NAMALWA (cell line): Measurements from ENCODE around the gene RERE.
"Not testable (repeated sequence)": the region's sequence is repeated elsewhere in the genome, so short reads cannot be mapped to it uniquely, and the experiment has no call there.

Experiments
- DNase-seq: peaks from one replicate; pipeline ENCODE4 v3.0.0-alpha.2; 2015; ENCODE audit warnings: low spot score

The RERE gene

DNA sequence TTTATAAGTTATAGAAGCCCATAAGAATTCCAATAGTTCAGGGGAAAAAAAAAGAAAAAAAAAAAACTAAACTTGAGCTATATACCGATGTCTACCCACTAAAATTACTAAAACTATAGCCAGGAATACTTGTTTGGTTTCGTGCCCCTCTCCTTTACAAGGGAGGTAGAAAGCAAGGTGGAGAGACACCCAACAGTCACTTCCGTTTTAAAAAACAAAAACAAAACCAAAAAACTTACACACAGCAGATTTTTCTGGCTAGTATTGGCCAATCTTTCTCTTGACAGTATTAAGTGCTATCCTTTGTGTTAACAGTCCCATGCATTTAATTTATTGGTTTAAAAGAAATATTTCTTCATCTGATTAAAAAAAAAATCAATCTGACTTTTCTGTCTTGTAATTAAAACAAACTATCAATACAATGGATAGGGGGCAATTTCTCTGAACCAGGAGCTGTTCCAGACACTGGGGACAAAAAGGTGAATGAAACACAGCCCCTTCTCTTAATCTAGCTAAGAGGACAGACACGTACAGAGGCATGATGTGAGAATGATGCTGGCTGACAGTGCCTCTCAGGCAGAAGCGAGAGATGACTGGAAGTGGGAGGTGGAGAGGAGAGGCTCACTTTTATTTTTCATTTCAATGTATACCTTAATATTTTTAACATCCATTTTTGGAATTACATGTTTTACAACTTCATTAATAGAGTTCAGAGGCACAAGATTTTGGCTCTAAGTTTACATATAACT, 214.8 kb downstream of the RERE start:
- no peak for DNase-seq

DNA sequence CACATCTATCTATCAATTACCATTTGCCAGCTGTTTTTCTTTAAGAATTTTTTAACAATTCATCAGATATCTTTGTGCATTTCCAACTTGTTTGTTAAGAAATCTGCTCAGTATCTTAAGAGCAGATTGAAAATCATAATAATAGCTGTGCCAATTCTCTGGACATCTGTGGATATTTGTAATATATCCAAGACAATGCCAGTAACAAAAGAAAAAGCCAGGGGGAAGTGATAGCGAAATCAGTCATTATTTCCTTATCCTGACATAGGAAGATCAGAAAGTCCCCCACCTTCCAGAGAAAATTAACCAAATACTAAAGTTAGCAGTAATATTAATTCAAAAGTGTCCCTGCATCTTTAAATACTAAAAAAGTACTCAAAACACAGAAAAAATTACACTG, 217.1 kb downstream of the RERE start:
- no peak for DNase-seq

DNA sequence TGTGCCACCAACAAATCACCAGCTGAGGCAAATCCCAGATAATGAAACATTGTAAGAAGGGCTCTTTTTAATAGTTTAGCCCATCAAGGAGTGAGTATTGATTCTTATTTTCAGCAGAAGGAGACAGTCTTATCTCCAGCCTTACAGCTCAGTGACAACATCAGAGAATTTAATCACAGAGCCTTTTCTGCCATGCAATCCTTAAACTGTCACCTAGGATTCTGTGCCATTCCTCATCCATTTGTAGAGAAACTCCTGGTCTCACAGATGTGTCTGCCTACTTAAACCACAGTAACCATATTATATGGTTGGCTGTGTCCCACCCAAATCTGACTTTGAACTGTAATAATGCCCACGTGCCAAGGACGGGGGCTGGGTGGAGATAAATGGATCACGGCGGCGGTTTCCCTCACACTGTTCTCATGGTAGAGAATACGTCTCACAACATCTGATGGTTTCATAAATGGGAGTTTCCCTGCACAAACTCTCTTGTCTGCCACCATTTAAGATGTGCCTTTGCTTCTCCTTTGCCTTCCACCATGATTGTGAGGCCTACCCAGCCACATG, 217.7 kb downstream of the RERE start:
- no peak for DNase-seq

DNA sequence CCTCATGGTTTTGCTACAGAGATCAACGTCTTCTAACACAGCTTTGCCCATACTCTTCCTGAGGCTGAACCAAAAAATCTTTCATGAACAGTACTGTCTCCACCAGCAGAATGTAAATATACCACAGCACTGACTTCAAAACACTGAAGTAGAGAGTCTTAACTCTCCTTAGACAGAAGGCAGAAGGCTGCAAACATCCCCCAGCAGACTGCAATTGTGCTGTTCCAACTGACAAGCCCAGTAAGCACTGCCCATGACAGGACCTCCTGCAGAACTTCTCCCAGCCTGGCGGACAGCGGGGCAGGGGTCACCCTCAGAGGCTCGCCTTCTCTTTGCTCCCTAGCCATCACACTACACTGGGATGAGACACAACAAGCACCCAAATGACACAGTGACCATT, 218.7 kb downstream of the RERE start:
- no peak for DNase-seq

DNA sequence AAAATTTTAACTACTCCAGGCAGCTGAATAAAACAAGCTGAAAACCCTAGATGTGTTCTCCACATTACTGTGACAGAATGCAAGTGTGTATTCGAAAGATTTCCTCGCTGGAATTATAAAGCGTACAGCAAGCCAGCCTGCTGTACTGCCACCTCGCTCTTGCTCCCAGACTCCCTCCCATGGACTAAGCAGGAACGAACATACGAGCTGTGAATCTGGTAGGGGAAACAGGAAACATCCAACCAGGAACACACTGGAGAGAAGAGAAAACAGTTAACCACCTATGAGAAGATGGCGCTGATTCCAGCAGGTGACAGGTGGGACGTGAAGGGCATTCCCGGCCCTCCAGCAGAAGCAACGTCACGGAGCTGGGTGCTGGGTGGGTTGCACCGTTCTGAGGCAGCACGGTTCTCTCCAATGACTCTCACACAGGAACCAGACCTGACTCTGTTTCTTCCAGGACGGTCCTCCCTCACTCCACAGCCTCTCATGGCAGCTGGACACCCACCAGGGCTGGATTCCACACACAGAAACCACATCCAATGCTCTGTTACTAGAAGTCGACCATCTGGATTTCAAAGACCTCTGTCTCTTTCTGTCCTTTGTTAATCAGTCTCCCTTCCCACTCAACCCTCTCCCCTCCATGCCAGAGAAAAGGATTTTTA, 219.2 kb downstream of the RERE start:
- no peak for DNase-seq

DNA sequence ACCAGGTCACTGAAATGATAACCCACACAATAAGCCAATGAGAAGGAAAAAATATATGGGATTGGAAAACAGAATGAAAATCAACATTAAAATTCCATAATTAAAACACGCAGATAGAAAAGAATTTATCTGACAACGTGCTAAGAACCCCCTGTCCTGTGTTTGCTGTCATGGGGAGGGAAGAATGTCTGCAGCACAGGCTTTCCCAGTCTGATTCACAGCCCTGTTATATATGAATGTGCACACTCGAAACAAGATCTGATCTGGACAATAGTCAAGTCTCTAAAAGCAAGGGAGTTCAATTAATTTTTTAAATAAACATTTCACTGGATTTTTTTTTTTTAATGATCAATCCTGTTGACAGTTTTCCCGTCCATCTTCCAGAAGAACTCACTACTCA, 220.0 kb downstream of the RERE start:
- no peak for DNase-seq

DNA sequence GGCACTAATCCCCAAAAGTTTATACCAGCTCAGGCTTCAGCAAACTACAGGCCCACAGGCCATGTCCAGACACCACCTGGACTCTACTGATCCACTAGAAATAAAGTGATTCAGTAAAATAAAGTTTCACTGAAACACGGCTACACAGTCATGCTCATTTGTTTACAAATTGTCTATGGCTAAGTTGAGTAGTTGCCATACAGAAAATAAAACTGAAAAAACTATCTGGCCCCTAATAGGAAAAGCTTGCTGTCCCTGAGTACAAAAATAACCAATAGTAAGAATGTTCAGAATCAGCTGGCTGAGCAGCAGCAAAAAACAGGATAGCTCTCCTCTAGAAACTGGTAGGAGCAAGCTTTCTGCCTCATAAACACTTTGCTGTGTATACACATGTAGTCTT, 221.5 kb downstream of the RERE start:
- DNase-seq, result no peak

DNA sequence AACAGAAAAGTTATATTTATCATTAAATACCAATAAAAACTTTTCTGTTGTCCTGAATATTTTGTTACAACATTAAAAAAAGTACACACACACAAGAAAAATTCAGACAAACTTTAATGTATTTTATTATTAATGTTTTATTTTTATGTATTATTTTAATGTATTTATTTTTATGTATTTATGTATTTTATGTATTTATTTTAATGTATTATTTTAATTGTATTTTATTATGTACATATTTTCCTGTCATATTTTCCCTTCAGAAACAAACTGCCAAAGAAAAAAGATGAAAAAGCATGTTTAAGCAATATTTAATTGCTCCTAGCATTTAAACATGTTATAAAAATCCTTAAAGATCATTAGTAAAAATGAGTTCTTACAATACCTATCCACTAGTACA, 222.1 kb downstream of the RERE start:
- no peak for DNase-seq

DNA sequence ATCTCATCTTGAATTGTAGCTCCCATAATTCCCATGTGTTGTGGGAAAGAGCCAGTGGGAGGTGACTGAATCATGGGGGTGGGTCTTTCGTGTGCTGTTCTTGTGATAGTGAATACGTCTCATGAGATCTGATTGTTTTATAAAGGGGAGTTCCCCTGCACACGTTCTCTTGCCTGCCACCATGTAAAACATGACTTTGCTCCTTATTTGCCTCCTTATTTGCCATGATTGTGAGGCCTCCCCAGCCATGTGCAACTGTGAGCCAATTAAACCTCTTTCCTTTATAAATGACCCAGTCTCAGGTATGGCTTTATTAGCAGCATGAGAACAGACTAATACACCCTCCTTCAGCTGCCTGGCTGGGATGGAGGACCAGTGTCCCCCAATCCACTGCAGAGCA, 224.1 kb downstream of the RERE start:
- not testable (repeated sequence) for DNase-seq

DNA sequence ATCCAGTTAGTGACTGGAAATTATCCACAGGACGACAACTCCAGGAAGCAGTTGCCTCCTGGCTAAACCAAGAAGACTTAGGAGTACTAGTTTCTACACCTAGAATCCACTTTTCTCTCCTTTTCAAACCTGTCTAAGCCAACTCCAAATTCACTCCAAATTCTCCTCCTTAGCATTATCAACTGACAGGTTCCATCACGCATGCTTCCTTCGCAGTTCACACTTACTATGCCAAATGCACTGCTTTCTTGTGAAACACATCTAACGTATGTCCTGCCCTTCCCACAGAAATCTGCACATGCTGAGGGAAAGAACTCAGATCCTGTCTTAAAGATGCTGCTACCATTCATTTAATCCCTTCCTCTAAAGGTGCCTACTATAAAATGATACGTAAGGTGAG, 225.9 kb downstream of the RERE start:
- DNase-seq, result no peak

DNA sequence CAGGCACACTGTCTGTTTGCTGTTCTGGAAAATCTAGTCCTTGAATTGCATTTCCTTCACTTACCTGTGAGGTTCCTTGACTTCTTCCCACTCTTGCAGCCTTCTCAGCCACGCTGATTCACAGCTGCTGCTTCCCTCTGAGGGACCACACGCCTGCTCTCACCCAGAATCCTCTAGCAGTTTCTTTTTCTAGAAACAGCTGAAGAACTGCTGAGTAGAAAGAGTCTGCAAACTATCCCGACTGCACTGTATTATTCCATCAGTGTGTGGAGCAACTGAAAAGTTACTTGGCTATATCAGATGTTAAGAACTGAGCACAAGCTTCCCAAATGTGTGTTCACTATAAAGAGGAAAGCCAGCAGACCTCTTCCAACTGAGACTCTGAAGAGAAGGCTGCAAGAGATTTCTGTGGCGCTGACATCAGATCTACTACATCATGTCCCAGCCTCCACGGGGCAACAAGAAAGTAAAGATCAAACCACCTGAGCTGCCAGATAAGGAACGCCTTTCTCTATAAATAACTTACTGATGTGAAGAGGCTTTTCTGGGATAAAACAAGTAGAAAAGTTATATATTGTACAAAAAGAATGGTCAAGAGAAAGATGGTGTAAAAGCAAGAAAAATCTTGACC, 226.6 kb downstream of the RERE start:
- no peak for DNase-seq

DNA sequence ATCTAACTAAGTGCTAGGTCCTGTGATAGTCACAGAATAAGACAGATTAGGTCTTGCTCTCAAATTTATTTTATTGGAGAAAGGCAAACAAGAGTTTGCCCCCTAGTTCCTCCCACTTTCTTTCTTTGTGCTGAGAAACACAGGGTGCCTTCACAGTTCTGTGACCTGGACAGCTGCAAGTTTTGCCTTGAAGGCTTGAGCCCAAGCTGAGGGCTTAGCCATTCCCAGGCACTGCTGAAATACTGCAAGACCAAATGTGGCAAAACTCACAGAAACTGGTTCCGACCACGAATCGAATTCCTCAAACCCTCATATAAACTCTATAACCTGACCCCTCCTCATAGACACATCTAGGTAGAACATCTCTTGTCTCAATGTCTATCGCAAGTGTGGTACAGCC, 227.9 kb downstream of the RERE start:
- no peak for DNase-seq

DNA sequence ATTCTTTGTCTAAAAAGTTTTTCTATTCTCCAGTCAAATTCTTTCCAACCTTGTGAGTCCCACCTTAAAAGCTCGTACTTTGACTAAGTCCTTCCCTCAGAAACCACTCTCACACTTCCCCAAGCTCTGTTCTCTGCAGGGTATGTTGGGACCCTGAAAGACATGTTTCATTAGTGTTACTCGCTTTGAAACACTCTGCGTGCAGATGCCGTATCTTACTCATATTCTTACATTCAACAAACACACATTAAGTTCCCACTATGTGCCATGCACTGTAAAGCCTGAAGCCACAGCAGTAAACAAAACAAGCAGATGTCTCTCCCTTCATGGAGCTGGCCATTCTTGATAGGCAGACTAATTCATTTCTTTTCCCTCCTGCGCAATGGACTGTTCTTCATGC, 229.7 kb downstream of the RERE start:
- no peak for DNase-seq

DNA sequence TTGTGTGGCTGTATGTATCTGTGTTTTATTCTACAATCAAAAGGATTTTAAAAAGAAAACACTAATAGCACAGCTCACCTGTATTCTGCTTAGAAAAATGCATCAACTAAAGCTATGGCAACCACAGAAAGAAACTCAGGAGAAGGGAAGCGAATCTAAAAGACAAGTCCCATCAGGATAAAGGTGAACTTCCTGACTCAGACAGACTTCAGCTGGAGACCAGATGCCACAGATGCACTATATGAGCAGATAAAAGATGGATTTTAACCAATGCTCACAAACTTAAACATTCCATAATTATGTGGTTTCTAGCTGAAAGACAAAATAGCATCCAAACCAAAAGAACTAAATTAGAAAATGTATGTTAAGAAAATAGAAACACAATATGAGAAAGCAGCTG, 231.0 kb downstream of the RERE start:
- DNase-seq, result no peak

DNA sequence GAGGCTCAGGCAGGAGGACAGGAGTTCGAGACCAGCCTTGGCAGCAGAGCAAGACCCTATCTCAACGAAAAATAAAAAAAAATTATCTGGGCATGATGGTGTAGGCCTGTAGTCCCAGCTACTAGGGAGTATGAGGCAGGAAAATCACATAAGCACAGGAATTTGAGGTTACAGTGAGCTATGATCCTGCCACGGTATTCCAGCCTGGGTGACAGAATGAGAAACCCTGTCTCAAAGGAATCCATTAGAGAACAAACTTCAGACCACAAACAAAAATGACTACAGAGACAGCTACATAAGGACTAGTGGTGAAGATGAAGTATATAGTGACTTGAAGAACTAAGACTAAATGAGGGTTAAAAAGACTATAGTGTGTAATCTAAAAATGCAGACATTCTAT, 233.1 kb downstream of the RERE start:
- DNase-seq, result no peak

DNA sequence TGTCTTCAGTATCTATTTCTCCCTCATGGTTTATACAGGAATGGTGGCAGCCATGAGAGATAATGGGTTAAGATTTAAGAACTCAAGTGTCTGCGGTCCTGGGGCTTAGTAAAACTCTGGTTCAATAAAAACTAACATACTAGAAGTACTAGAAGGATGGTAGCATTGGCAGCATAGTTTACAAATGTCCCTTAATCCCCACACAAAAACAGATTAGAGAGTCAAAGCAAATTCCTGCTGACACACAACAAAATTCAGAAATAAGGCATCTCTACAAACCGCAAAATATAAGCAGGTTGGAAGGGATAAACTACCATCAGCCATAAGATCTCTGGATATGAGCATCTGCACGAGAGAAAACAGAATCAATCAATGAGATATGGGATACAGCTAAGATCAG, 234.4 kb downstream of the RERE start:
- no peak for DNase-seq

DNA sequence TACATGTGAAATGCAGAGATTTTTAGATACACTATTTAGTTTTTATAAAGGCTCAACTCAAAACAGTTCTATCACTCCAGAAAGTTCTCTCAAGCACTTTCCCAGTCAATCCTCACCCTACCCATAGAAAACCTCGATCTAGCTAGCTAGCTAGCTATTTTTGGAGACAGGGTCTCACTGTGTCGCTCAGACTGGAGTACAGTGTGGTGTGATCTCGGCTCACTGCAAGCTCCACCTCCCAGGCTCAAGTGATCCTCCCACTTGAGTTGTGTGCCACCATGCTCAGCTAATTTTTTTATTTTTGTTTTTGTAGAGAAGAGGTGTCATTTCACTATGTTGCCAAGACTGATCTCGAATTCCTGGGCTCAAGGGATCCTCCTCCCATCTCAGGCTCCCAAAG, 236.9 kb downstream of the RERE start:
- DNase-seq, result no peak

DNA sequence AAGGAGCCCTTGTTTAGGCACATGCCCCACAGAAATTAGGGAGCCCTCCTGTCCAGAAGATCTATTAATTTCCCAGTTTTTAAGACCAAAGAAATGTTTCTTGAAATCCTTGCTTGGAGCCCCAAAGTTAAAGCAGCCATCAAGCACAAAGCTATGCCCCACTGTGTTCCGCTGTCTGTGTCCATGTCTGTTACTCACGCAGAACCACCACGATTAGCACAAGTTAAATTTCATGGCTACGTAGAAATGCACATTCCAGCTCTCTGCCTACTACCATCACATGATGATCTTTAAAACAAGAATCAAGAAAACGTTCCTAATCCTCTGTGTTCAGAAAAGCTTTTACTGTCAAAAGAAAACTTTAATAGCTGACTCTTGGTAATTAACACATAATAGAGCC, 238.5 kb downstream of the RERE start:
- DNase-seq, result no peak

DNA sequence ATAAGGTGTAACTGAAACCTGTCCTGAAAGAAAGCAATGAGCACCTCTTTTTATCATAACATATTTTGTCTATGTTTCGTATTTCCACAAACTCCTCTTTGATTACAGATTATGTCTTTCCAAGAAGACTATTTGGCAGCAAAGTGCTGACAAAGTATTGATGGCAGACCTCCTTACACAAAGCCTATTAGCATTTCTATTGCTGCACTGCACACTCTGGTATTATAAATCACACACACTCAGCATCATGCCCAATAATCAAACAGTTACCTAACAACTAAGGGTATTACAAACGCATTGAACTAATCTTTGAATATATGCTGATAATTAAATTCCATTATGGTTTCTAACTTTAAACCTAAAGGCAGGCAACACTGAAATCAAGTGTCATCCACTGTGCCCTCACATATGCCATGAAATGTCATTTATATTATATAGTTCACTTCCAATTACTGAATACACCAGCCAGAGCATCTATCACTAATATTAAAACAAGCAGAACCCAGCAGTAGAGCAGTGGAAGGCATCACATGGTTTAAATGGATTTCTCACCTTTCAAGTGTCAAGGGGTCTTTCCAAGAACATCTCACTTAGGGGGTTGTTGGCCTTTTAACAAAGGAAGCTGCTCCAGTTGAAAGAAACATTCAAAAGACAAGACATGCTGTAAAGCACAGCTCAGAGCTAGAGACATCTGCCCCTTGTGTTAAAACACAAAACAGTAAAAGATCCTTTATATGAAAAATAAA, 239.1 kb downstream of the RERE start:
- no peak for DNase-seq

DNA sequence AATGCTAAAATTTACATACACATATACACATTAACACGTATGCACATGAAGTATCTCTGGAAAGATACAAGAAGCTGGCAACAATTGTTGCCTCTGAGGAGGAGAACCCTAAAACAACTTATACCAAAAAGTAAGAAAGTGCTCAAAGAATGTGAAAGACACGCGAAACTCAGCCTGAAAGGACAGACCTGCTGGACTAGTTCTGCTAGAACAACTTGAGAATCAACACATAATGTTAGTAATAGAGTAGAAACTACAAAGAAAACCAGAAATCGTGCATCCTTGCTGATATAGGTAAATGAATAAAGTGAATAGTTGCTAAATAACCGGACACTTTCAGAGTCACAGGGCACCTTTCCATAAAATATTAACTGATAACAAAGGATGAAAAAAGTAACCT, 242.5 kb downstream of the RERE start:
- DNase-seq, result no peak

DNA sequence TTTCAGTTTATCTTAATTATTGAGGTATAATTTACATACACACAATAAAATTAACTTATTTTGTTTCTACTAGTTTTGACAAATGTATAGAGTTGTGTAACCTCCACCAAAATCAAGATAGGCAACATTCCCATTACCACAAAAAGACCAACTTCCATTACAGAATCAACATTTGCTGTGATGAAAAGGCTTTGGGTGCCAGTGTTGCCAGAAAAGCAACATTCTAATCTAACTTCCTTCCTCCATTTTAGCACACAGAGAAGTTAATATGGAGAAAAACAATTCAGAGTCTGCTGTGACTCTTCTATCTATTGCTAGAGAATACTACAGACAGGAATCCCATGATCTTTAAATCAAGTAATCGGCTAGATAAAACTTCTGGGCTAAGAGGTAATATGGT, 245.3 kb downstream of the RERE start:
- DNase-seq, result no peak

DNA sequence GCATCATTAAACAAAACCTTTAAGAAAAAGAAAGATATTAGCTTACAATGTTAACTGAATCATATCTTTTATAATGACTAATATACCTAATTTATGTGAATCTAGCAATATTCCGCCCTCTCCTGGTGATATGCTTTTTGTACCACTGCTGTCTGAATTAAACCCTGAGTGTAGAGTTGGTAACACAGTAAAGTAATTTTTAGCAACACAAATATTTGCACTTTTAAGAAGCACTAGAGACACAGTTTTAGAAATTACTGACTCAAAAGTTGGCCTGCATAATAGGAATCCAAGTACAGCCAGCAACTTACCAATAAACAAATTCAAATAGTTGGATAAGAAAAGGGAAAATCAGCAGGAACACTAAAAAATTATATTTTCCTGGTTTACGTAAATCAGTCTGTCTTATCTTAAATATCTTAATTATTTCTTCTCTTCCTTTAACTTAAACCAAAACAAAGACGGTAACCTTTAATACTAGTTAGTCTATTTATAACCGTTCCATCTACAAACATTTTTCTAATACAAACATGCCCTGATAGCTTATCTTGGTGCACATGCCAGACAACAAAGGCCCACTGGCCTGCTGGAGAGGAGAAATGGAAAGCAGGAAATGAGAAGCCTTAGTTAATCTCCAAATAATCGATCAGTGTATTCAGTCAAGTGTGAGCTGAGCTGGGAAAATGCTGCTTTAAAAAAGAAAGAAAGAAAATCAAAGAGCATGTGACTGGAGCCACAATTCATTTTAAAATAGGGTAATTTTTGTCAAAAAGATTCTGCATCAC, 246.0 kb downstream of the RERE start:
- peak; percentile 70 for DNase-seq
